Measurements from ENCODE around the gene SMAGP.

DNA sequence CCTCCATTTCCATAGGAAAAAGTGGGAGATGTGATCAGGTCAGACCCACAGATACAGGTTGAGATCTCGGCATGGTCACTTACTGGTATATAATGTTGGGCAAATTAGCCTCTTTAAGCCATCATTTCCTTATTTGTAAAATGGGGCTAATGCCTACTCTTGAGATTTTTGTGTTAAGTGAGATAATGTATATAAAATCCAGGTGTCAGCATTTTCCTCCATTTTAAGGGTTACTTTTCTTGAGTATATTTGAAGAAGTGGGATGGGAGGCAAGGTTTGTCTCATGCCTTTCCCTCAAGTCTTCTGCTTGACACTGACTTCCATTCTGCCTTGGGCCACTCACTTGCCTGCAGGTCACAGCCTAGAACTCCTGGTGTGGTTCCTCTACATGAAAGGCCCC is 42.3 kb downstream of the SMAGP start:
- no peak for TF ChIP-seq POLR2A (IDR thresholded peaks at IDR 0.05)
- TF ChIP-seq, protein P1, sequence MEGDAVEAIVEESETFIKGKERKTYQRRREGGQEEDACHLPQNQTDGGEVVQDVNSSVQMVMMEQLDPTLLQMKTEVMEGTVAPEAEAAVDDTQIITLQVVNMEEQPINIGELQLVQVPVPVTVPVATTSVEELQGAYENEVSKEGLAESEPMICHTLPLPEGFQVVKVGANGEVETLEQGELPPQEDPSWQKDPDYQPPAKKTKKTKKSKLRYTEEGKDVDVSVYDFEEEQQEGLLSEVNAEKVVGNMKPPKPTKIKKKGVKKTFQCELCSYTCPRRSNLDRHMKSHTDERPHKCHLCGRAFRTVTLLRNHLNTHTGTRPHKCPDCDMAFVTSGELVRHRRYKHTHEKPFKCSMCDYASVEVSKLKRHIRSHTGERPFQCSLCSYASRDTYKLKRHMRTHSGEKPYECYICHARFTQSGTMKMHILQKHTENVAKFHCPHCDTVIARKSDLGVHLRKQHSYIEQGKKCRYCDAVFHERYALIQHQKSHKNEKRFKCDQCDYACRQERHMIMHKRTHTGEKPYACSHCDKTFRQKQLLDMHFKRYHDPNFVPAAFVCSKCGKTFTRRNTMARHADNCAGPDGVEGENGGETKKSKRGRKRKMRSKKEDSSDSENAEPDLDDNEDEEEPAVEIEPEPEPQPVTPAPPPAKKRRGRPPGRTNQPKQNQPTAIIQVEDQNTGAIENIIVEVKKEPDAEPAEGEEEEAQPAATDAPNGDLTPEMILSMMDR (IDR thresholded peaks at IDR 0.05 in 4 of 5, conservative IDR thresholded peaks at IDR 0.05 in 1 of 5), result no peak

All from gastrocnemius medialis (tissue), 4 donors.